Stimulated activated CD8-positive, alpha-beta memory T cell treated with anti-CD3 and anti-CD28 coated beads, Interleukin-4, amount 100 ng/mL, for 48 hours (primary cell): Measurements from ENCODE around the gene CDH13.

Source experiments
- DNase-seq: peaks from one replicate; pipeline ENCODE4 v3.0.0-alpha.2; 2020

The CDH13 gene

GRCh38 chr16:82855471-82855870 lies 228.7 kb downstream of the CDH13 start:
- DNase-seq: no peak

GRCh38 chr16:82857693-82858365 lies 231.1 kb downstream of the CDH13 start:
- no peak for DNase-seq

GRCh38 chr16:82859662-82860061 lies 232.9 kb downstream of the CDH13 start:
- DNase-seq: no peak

- no peak for DNase-seq
Measured at GRCh38 chr16:82860071-82860470, 233.3 kb downstream of the CDH13 start.

GRCh38 chr16:82862057-82862456 lies 235.3 kb downstream of the CDH13 start:
- DNase-seq: no peak

- no peak for DNase-seq
Measured at GRCh38 chr16:82864332-82865040, 237.7 kb downstream of the CDH13 start.

GRCh38 chr16:82865412-82865811 lies 238.6 kb downstream of the CDH13 start:
- no peak for DNase-seq

GRCh38 chr16:82867485-82867884 lies 240.7 kb downstream of the CDH13 start:
- no peak for DNase-seq

GRCh38 chr16:82874271-82874670 lies 247.5 kb downstream of the CDH13 start:
- no peak for DNase-seq

- DNase-seq: no peak
Measured at GRCh38 chr16:82874672-82875071, 247.9 kb downstream of the CDH13 start.

GRCh38 chr16:82876951-82877350 lies 250.2 kb downstream of the CDH13 start:
- DNase-seq: no peak

GRCh38 chr16:82878466-82878865 lies 251.7 kb downstream of the CDH13 start:
- no peak for DNase-seq

- no peak for DNase-seq
Measured at GRCh38 chr16:82880346-82880745, 253.6 kb downstream of the CDH13 start.

- DNase-seq: no peak
Measured at GRCh38 chr16:82881516-82881915, 254.7 kb downstream of the CDH13 start.

GRCh38 chr16:82882226-82882625 lies 255.5 kb downstream of the CDH13 start:
- DNase-seq: no peak

GRCh38 chr16:82882982-82883835 lies 256.4 kb downstream of the CDH13 start:
- no peak for DNase-seq

- DNase-seq: no peak
Measured at GRCh38 chr16:82884320-82884898, 257.6 kb downstream of the CDH13 start.

- DNase-seq: no peak
Measured at GRCh38 chr16:82886146-82886545, 259.4 kb downstream of the CDH13 start.

GRCh38 chr16:82888591-82889001 lies 261.8 kb downstream of the CDH13 start:
- DNase-seq: no peak

GRCh38 chr16:82891424-82891823 lies 264.7 kb downstream of the CDH13 start:
- no peak for DNase-seq

- no peak for DNase-seq
Measured at GRCh38 chr16:82891918-82892317, 265.1 kb downstream of the CDH13 start.

GRCh38 chr16:82892324-82892723 lies 265.6 kb downstream of the CDH13 start:
- no peak for DNase-seq

GRCh38 chr16:82895843-82896242 lies 269.1 kb downstream of the CDH13 start:
- no peak for DNase-seq
